B cell (primary cell): ENCODE results near the gene FAM200B. TPM values are rescaled to one million over a fixed set of nuclear protein-coding genes. Genes with fewer than 3 reads are reported as not detected.

Experiments used
- ATAC-seq: fragments of 200-7000 bp; cut with Tn5 transposase; one replicate; pipeline ENCODE4 v1.10.0; 2021; ENCODE audit warnings: low read depth, mild to moderate bottlenecking, moderate number of reproducible peaks, moderate library complexity
- CTCF ChIA-PET: fragments of 350-600 bp; sonication (Branson Sonifier 250); formaldehyde crosslinking; loops from one replicate; lab custom pipeline; 2021; ENCODE audit warnings: antibody characterized with exemption, inconsistent platforms; lab: Charles Lee
- POLR2A ChIA-PET: fragments of 350-600 bp; sonication (Branson Sonifier 250); formaldehyde crosslinking; loops from one replicate; lab custom pipeline; 2021; ENCODE audit warnings: antibody characterized with exemption; lab: Charles Lee
- DNase-seq: peaks from one replicate; pipeline ENCODE4 v3.0.0; 2013
- H2AFZ ChIP-seq: 2 replicates; pipeline ENCODE4 v1.6.1; 2012; ENCODE audit warnings: mild to moderate bottlenecking, low read depth, low read length; ENCODE audit not compliant: insufficient read depth, poor library complexity, severe bottlenecking
- H3K27ac ChIP-seq, 2 donors: 1 replicate in 1 of 2; 2 replicates in 1 of 2; pipeline ENCODE4 v1.5.1; 2012 to 2013; ENCODE audit warnings: low read length in 2 of 2, mild to moderate bottlenecking in 2 of 2, moderate library complexity in 1 of 2
- H3K27me3 ChIP-seq, 4 experiments: fragments of 200-600 bp in 1 of 4; sonication (generic) in 1 of 4; replicated peaks in 1 of 4; 1 replicate in 2 of 4; 2 replicates in 2 of 4; pipeline versions ENCODE4 v1.6.1 to v1.7.0; 2013 to 2016; ENCODE audit warnings: low read length in 3 of 4, mild to moderate bottlenecking in 2 of 4, mixed read lengths in 1 of 4, moderate library complexity in 1 of 4; ENCODE audit not compliant: insufficient read depth in 4 of 4, control insufficient read depth in 3 of 4; ENCODE audit errors: control extremely low read depth in 1 of 4
- H3K36me3 ChIP-seq, 2 experiments: replicated peaks in 1 of 2; 1 replicate in 1 of 2; 2 replicates in 1 of 2; pipeline versions ENCODE4 v1.6.1 to v1.7.1; 2013; ENCODE audit warnings: low read length in 1 of 2; ENCODE audit not compliant: insufficient read depth in 2 of 2, control insufficient read depth in 1 of 2; ENCODE audit errors: control extremely low read depth in 1 of 2, extremely low read depth in 1 of 2
- H3K4me1 ChIP-seq, 2 donors: fragments of 200-600 bp in 1 of 2; sonication (generic) in 1 of 2; 1 replicate in 1 of 2; 2 replicates in 1 of 2; pipeline versions ENCODE4 v1.5.1 to v1.6.1; 2013 to 2017; ENCODE audit warnings: low read length in 2 of 2; ENCODE audit not compliant: control insufficient read depth in 2 of 2, insufficient read depth in 2 of 2
- H3K4me2 ChIP-seq: replicated peaks from 2 replicates; pipeline ENCODE3; 2012; ENCODE audit warnings: mild to moderate bottlenecking, low read depth, low read length; ENCODE audit not compliant: poor library complexity, severe bottlenecking
- H3K4me3 ChIP-seq, 5 experiments: fragments of 200-600 bp in 1 of 5; sonication (generic) in 1 of 5; 1 replicate in 3 of 5; 2 replicates in 2 of 5; pipeline versions ENCODE4 v1.5.1 to v1.7.0; 2011 to 2016; ENCODE audit warnings: low read length in 4 of 5, mild to moderate bottlenecking in 4 of 5, low read depth in 2 of 5, control low read depth in 1 of 5, moderate library complexity in 1 of 5; ENCODE audit not compliant: insufficient read depth in 1 of 5; ENCODE audit errors: control extremely low read depth in 1 of 5, extremely low read depth in 1 of 5
- H3K79me2 ChIP-seq: fragments of 200-600 bp; sonication (generic); one replicate; pipeline ENCODE4 v1.6.0; 2016; ENCODE audit warnings: low read length; ENCODE audit not compliant: control insufficient read depth, insufficient read depth
- H3K9ac ChIP-seq: fragments of 200-600 bp; sonication (generic); 2 replicates; pipeline ENCODE4 v1.6.1; 2017; ENCODE audit warnings: mild to moderate bottlenecking, low read length, moderate library complexity
- H3K9me3 ChIP-seq, 3 donors: one replicate each; pipeline versions ENCODE4 v1.6.1 to v1.7.1; 2013; ENCODE audit warnings: low read length in 2 of 3; ENCODE audit not compliant: control insufficient read depth in 2 of 3, insufficient read depth in 1 of 3; ENCODE audit errors: control extremely low read depth in 1 of 3
- H4K20me1 ChIP-seq: 2 replicates; pipeline ENCODE4 v1.6.0; 2012; ENCODE audit warnings: mild to moderate bottlenecking, low read length; ENCODE audit not compliant: insufficient read depth, control insufficient read depth, poor library complexity, severe bottlenecking
- H3K27ac Mint-ChIP-seq: one replicate; pipeline ENCODE4 v1.8.0; 2021; ENCODE audit warnings: mixed read lengths
- H3K27me3 Mint-ChIP-seq: one replicate; pipeline ENCODE4 v1.8.0; 2021; ENCODE audit warnings: mixed read lengths
- H3K4me1 Mint-ChIP-seq: one replicate; pipeline ENCODE4 v1.8.0; 2021; ENCODE audit warnings: mixed read lengths
- H3K4me3 Mint-ChIP-seq: one replicate; pipeline ENCODE4 v1.8.0; 2021; ENCODE audit warnings: mixed read lengths
- H3K9me3 Mint-ChIP-seq: one replicate; pipeline ENCODE4 v1.8.0; 2022; ENCODE audit warnings: mixed read lengths; ENCODE audit not compliant: insufficient read depth
- EZH2 ChIP-seq: IDR thresholded peaks from 2 replicates; pipeline ENCODE4 v1.6.1; 2012; ENCODE audit warnings: borderline replicate concordance, low read depth, mild to moderate bottlenecking, moderate library complexity, low read length; ENCODE audit not compliant: insufficient read depth, poor library complexity, severe bottlenecking
- WGBS: methylation state at CpG from one replicate; pipeline ENCODE4 v1.1.5; 2013; ENCODE audit warnings: missing lambda C conversion rate; ENCODE audit not compliant: insufficient coverage; 5-methylcytosine and 5-hydroxymethylcytosine counted together
- intact Hi-C: fragments of 100-400 bp; cut with micrococcal nuclease; formaldehyde crosslinking; loops from one replicate; pipeline ENCODE4 v1.10.0; 2022
- polyA plus RNA-seq: library from polyadenylated mRNA; depleted of rRNA; stranded (reverse); fragments of >200 nt; gene quantifications from 2 replicates; pipeline ENCODE4 v1.2.3, GENCODE V29; 2012
- total RNA-seq, 2 donors: library from RNA; stranded (reverse); fragments of 120-200 nt in 1 of 2; gene quantifications; 1 replicate in 1 of 2; 2 replicates in 1 of 2; pipeline versions ENCODE4 v1.2.3 to v1.2.4, GENCODE V29; 2013 to 2022
- TF ChIP-seq, protein P1 (sequence below): fragments of 200-600 bp; IDR thresholded peaks from one replicate; pipeline ENCODE4 v1.8.0; 2022; ENCODE audit warnings: antibody characterized with exemption, mild to moderate bottlenecking

Gene FAM200B
- total and polyA plus RNA-seq, 2 donors (not counting 1 experiment from before 2014, with no cell fraction given), result 10.3 to 12.1 TPM

DNA sequence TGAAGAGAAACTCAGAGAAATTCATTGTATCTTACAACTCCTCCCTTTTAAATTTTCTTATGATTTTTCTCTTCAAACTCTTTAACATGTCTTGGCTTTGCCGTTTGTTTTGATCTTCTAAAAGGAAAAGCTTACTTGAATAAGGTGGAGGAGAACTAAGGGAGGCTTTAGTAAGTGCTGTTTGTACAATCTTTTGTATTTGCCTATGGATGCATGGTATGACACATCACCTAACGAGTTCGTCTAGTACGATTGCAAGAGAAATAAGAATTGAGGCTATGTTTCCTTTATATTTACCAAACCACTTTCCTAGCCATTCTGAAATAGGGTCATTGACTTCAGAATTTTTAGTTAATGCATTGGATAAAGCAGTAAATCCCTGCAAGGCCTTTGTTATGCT is 12.8 kb downstream of the FAM200B start:
- Mint-ChIP-seq H3K27ac (no peak overlapping the region), H3K4me1 (no peaks in the 10 kb centered on the region), H3K4me3 (no peak overlapping the region), H3K9me3 (no peaks in the 10 kb centered on the region), H3K27me3 (peaks cover 13% of the 10 kb centered on the region)
- intact Hi-C loops, result no loop called here
- H3K4me1 ChIP-seq, result no peaks in the 10 kb centered on the region
- no CpG with 5 or more reads among the region's 4 CpGs for WGBS
- no peak overlapping the region for H3K4me2 ChIP-seq
- no peak overlapping the region for H3K4me3 ChIP-seq
- H3K9ac ChIP-seq, result no peak overlapping the region
- ChIA-PET CTCF (no interaction called here), POLR2A (no interaction called here)
- H3K27ac ChIP-seq, result no peak overlapping the region
- H3K36me3 ChIP-seq, result no peaks in the 10 kb centered on the region
- DNase-seq (no peak), ATAC-seq (no peak)
- H3K9me3 ChIP-seq, result peaks cover 0 to 3% (median 0%) of the 10 kb centered on the region in 3 donors
- no peaks in the 10 kb centered on the region for H4K20me1 ChIP-seq
- H2AFZ ChIP-seq, result no peak overlapping the region
- TF ChIP-seq EZH2, result no peak
- TF ChIP-seq, protein P1, sequence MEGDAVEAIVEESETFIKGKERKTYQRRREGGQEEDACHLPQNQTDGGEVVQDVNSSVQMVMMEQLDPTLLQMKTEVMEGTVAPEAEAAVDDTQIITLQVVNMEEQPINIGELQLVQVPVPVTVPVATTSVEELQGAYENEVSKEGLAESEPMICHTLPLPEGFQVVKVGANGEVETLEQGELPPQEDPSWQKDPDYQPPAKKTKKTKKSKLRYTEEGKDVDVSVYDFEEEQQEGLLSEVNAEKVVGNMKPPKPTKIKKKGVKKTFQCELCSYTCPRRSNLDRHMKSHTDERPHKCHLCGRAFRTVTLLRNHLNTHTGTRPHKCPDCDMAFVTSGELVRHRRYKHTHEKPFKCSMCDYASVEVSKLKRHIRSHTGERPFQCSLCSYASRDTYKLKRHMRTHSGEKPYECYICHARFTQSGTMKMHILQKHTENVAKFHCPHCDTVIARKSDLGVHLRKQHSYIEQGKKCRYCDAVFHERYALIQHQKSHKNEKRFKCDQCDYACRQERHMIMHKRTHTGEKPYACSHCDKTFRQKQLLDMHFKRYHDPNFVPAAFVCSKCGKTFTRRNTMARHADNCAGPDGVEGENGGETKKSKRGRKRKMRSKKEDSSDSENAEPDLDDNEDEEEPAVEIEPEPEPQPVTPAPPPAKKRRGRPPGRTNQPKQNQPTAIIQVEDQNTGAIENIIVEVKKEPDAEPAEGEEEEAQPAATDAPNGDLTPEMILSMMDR, result no peak
- no peaks in the 10 kb centered on the region for H3K27me3 ChIP-seq
- H3K79me2 ChIP-seq, result no peaks in the 10 kb centered on the region

DNA sequence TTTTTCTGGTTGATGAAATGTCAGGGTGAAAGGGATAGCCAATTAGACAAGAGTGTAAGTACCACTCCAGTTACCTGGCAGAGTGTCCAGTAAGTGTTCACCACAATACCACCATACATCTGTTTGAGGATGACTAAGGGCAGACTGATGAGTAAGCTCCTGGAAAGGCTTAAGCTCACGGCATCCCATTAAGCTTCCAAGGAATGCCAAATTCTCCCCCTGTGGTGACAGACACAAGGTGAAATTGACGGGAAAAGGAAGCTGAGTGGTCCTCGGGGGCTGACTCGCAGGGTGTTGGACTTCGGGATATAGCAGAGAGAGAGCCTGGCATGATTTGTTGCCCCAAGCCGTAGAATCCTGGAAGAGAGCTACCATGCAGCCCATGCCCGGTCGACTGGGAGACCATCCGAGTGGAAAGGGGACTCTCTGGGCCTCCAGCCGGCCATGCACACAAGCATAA is 13.6 kb downstream of the FAM200B start:
- intact Hi-C loops, result no loop called here
- no peaks in the 10 kb centered on the region for H3K79me2 ChIP-seq
- H3K27me3 Mint-ChIP-seq, result peaks cover 20% of the 10 kb centered on the region
- no peaks in the 10 kb centered on the region for H3K27me3 ChIP-seq
- H3K9ac ChIP-seq, result no peak overlapping the region
- no peak overlapping the region for H3K4me2 ChIP-seq
- ChIA-PET POLR2A (no interaction called here), CTCF (no interaction called here)
- H3K27ac Mint-ChIP-seq, result no peak overlapping the region
- H3K9me3 ChIP-seq, result peaks cover 0 to 3% (median 0%) of the 10 kb centered on the region in 3 donors
- WGBS, result 96% methylated on average over 5 of the region's 10 CpGs
- no peaks in the 10 kb centered on the region for H3K9me3 Mint-ChIP-seq
- H4K20me1 ChIP-seq, result no peaks in the 10 kb centered on the region
- TF ChIP-seq, protein P1, result no peak
- no peak for TF ChIP-seq EZH2
- H3K4me1 ChIP-seq, result no peaks in the 10 kb centered on the region
- H3K4me1 Mint-ChIP-seq, result no peaks in the 10 kb centered on the region
- no peak overlapping the region for H3K4me3 ChIP-seq
- no peaks in the 10 kb centered on the region for H3K36me3 ChIP-seq
- ATAC-seq (no peak), DNase-seq (no peak)
- no peak overlapping the region for H3K27ac ChIP-seq
- H2AFZ ChIP-seq, result no peak overlapping the region
- no peak overlapping the region for H3K4me3 Mint-ChIP-seq
